SHP77 (cell line): ENCODE results near the gene ATXN7L1.
"Not testable (repeated sequence)": the region's sequence is repeated elsewhere in the genome, so short reads cannot be mapped to it uniquely, and the experiment has no call there.

Experiments used
- DNase-seq, 2 experiments: peaks; one replicate each; lab custom pipeline; 2025; lab: John Stamatoyannopoulos, UW

ATXN7L1 gene

GRCh38 chr7:105802604-105803428 lies 73.6 kb downstream of the ATXN7L1 start:
- DNase-seq = no peak

DNA sequence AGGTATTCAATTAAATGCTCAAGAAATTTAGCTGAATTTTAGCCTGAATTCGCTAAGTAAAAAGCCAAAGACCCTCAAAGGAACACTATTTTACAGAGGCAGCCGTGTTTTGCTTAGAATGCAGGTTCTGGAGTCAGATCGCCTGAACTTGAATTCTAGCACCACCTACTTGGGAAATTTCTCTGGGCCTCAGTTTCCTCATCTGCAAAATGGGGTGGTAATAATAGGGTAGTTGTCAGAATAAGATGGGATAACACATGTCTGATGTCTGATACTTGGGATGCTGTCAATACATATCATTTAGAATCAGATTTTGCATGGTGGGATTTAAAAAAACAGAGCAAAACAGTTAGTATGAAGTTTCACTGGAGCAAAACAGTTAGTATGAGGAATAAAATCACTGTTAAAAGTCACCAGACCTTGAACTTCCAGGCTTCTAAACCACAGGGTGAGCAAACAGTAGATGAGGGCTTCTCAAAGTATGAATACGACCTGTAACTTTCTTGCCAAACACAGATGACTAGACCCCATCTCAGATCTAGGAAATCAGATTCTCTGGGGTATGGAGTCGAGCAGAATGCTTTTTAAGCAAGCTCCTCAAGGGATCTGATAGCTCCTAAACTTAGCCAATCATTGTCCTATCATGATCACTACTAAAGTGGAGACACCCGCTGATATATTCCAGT lies 75.4 kb downstream of the ATXN7L1 start:
- no peak for DNase-seq

- no peak for DNase-seq
Observed at GRCh38 chr7:105800442-105800841, 76.0 kb downstream of the ATXN7L1 start.

DNA sequence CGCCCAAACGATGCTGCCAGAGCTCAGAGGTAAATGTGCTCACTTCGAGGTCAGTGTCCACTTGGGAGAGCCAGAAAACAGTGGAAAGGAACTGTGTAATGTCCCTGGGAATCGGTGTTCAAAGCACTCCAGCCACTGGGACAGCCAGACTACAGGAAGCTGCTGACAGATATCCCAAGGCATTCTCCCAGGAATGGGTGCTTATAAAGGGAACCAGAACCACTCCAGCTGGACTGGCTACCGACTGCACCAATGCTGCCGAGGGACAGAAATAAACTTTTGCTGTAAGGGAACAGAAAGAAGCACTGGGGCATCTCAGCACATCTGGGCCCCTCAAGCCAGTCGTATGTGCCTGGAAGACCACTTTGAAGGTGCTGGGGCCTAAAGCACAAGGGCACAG lies 76.7 kb downstream of the ATXN7L1 start:
- no peak for DNase-seq

- DNase-seq = no peak
Observed at GRCh38 chr7:105799006-105799405, 77.4 kb downstream of the ATXN7L1 start.

GRCh38 chr7:105797652-105798051 lies 78.7 kb downstream of the ATXN7L1 start:
- DNase-seq = no peak

GRCh38 chr7:105796365-105796764 lies 80.0 kb downstream of the ATXN7L1 start:
- no peak for DNase-seq

GRCh38 chr7:105794741-105795729 lies 81.4 kb downstream of the ATXN7L1 start:
- DNase-seq = no peak

- no peak for DNase-seq
Observed at GRCh38 chr7:105792488-105793370, 83.7 kb downstream of the ATXN7L1 start.

- DNase-seq = no peak
Observed at GRCh38 chr7:105791926-105792325, 84.5 kb downstream of the ATXN7L1 start.

- no peak for DNase-seq
Observed at GRCh38 chr7:105790996-105791395, 85.4 kb downstream of the ATXN7L1 start.

- not testable (repeated sequence) for DNase-seq
Observed at GRCh38 chr7:105790452-105790851, 85.9 kb downstream of the ATXN7L1 start.

- no peak for DNase-seq
Observed at GRCh38 chr7:105788816-105789349, 87.5 kb downstream of the ATXN7L1 start.

DNA sequence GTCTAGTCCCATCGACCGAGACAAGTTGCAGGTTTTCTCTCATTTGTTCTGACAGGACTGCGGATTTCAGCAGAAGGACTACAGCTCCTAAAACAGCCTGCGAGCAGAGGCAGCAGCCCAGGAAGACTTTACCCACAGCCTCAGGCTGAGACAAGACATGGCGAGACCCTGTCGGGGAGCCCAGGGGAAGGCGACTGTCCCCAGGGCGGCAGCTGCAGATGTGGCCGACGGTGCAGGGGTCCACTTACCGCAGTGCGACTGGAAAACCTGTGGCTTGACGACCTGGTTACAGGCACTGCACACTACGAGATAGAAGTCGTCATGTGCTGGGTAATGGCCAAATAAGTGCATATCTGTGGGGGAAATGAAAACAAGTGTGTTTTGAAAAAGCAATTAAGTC lies 88.0 kb downstream of the ATXN7L1 start:
- no peak for DNase-seq

DNA sequence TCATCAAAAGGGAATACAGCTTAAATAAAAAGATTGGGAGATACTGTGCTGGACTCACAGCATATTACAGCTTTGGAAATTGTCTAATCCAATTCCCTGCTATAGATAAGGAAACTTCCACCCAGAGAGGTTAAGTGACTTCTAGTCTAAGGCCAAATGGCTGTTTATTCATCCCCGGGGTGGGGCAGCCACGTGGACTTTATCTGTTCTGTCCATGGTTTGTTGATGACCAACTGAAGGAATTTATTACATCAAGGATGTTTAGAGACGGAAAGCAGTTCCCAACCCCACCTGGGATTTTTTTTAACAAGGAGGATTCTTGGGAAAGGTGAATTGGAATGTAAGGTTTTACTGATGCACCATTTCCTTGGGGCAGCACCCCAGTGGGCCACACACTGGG lies 88.6 kb downstream of the ATXN7L1 start:
- no peak for DNase-seq

- no peak for DNase-seq
Observed at GRCh38 chr7:105786520-105787470, 89.6 kb downstream of the ATXN7L1 start.

GRCh38 chr7:105782391-105783042 lies 93.9 kb downstream of the ATXN7L1 start:
- no peak for DNase-seq

DNA sequence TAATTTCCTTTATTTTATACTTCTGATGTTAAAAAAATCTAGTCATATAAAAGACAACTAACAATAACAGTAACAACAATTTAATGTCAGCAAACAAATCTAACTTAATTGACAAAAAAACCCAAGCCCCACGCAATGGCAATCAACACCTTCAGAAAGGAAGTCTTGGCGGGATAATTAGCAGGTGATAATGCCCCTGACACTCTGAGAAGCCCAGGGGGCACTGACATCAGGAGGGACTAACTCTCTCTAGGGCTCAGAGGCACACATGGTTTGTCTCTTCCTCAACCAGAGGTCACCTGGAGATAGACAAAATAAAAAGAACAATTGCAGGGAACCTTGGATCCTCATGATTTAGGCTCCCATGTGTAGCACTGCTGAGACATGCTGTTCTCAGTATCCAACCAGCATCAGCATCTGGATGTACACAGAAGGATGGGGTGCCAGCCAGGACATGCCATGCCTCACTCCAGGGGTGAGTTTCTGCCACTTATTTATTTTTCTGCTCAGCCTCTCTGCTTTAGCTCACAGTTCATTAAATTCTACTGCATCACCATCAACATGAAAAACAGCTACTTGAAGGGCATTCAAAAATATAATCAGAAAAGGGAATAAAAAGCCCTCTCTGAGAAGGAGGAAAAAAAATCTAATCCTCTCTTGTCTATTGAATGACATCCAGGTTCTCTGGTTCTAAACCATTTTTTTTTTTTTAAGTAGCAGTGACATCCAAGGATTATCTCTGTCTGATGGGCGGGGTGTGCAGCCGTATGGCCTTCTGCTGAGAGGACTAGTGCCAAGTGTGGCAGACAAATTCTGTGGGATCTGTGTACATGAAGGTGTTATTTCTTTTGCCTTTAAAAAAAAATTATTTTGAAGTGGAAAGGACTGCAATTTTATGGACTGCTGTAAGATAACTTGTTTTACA lies 96.3 kb downstream of the ATXN7L1 start:
- no peak for DNase-seq
